Measurements from ENCODE around the gene STX19.
"Not testable (repeated sequence)": the region's sequence is repeated elsewhere in the genome, so short reads cannot be mapped to it uniquely, and the experiment has no call there.

The STX19 gene

GRCh38 chr3:94062513-94063404 is 34.4 kb upstream of the STX19 start, which contains the start of the genes DHFR2 and NSUN3:
DHFR2 (minus strand) TSS chr3:94062916; CDS start chr3:94061511, 1,405 bp downstream.
NSUN3 (plus strand) TSS chr3:94063061; CDS start chr3:94063127, 66 bp downstream.
- Mint-ChIP-seq H3K4me1 (peaks cover 37% of the 10 kb centered on the region), H3K4me3 (peak within 1 kb of the TSS; percentile 98 to 99 (median 99)), H3K27ac (peak within 1 kb of the TSS; percentile 100), H3K27me3 (ENCODE audit: low read depth) (no peaks in the 10 kb centered on the region), H3K9me3 (no peaks in the 10 kb centered on the region), H3K36me3 (ENCODE audit: low read depth) (peaks cover 32% of the 10 kb centered on the region)
- TF ChIP-seq CTCF (IDR thresholded peaks at IDR 0.05; ENCODE audit: unreplicated experiment in 3 of 3): no peak

GRCh38 chr3:94061297-94061696 is 32.9 kb upstream of the STX19 start:
- Mint-ChIP-seq H3K27ac (no peak overlapping the region), H3K27me3 (ENCODE audit: low read depth) (no peaks in the 10 kb centered on the region), H3K4me3 (no peak overlapping the region), H3K4me1 (peaks cover 30% of the 10 kb centered on the region), H3K36me3 (ENCODE audit: low read depth) (peaks cover 17% of the 10 kb centered on the region), H3K9me3 (no peaks in the 10 kb centered on the region)
- TF ChIP-seq CTCF (IDR thresholded peaks at IDR 0.05; ENCODE audit: unreplicated experiment in 3 of 3): no peak

- Mint-ChIP-seq H3K4me1 (no peaks in the 10 kb centered on the region), H3K36me3 (ENCODE audit: low read depth) (peaks cover 19% of the 10 kb centered on the region), H3K9me3 (no peaks in the 10 kb centered on the region), H3K27ac (no peak overlapping the region), H3K4me3 (no peak overlapping the region), H3K27me3 (ENCODE audit: low read depth) (no peaks in the 10 kb centered on the region)
- no peak for TF ChIP-seq CTCF (IDR thresholded peaks at IDR 0.05; ENCODE audit: unreplicated experiment in 3 of 3)
These were observed 22.1 kb upstream of the STX19 start for GRCh38 chr3:94050546-94050945.

- Mint-ChIP-seq H3K36me3 (ENCODE audit: low read depth) (peaks cover 30% of the 10 kb centered on the region), H3K27me3 (ENCODE audit: low read depth) (no peaks in the 10 kb centered on the region), H3K4me1 (no peaks in the 10 kb centered on the region), H3K4me3 (no peak overlapping the region), H3K9me3 (peaks cover 3% of the 10 kb centered on the region), H3K27ac (no peak overlapping the region)
- no peak for TF ChIP-seq CTCF (IDR thresholded peaks at IDR 0.05; ENCODE audit: unreplicated experiment in 3 of 3)
These were observed 20.9 kb upstream of the STX19 start for GRCh38 chr3:94049267-94049666.

- no peak for TF ChIP-seq CTCF (IDR thresholded peaks at IDR 0.05; ENCODE audit: unreplicated experiment in 3 of 3)
- no peak overlapping the region for H3K4me3 Mint-ChIP-seq
- H3K27ac Mint-ChIP-seq: no peak overlapping the region
- H3K36me3 Mint-ChIP-seq (ENCODE audit: low read depth): peaks cover 47% of the 10 kb centered on the region
- peaks cover 9% of the 10 kb centered on the region for H3K9me3 Mint-ChIP-seq
- no peaks in the 10 kb centered on the region for H3K4me1 Mint-ChIP-seq
- no peaks in the 10 kb centered on the region for H3K27me3 Mint-ChIP-seq (ENCODE audit: low read depth)
These were observed 18.1 kb upstream of the STX19 start for GRCh38 chr3:94046533-94046932.

- H3K9me3 Mint-ChIP-seq; H3K27ac Mint-ChIP-seq; H3K4me3 Mint-ChIP-seq; H3K27me3 Mint-ChIP-seq (ENCODE audit: low read depth); H3K4me1 Mint-ChIP-seq: not testable (repeated sequence)
- peaks cover 61% of the 10 kb centered on the region for H3K36me3 Mint-ChIP-seq (ENCODE audit: low read depth)
These were observed 15.9 kb upstream of the STX19 start for GRCh38 chr3:94044100-94044936.
